NCI-H526 treated with DMSO at 0.1 percent for 48 hours (cell line): Measurements from ENCODE around the gene RETN.

Experiments
- DNase-seq: peaks from one replicate; lab custom pipeline; 2025; lab: John Stamatoyannopoulos, UW

RETN gene

GRCh38 chr19:7668842-7669241 is at the start of gene RETN:
RETN (plus strand) TSS chr19:7669049; CDS start chr19:7669327, 278 bp downstream.
- DNase-seq = no peak

GRCh38 chr19:7619671-7620441 is 49.0 kb upstream of the RETN start:
- no peak for DNase-seq

- no peak for DNase-seq
Observed at GRCh38 chr19:7620442-7621412, 48.1 kb upstream of the RETN start.

GRCh38 chr19:7622933-7623685 is 45.7 kb upstream of the RETN start:
- no peak for DNase-seq

- DNase-seq = no peak
Observed at GRCh38 chr19:7623725-7624603, 44.9 kb upstream of the RETN start.

GRCh38 chr19:7624810-7625209 is 44.0 kb upstream of the RETN start:
- no peak for DNase-seq

GRCh38 chr19:7625763-7626372 is 43.0 kb upstream of the RETN start:
- no peak for DNase-seq

- DNase-seq = no peak
Observed at GRCh38 chr19:7627166-7627565, 41.7 kb upstream of the RETN start.

- DNase-seq = no peak
Observed at GRCh38 chr19:7628589-7629311, 40.1 kb upstream of the RETN start.

GRCh38 chr19:7629347-7630054 is 39.3 kb upstream of the RETN start, which contains the start of the genes PET100 and XAB2:
PET100 (plus strand) TSS chr19:7629793; CDS start chr19:7629834, 41 bp downstream.
XAB2 (minus strand) TSS chr19:7629545; CDS start chr19:7629527, 18 bp downstream.
- DNase-seq = peak; percentile 93

- no peak for DNase-seq
Observed at GRCh38 chr19:7631577-7631976, 37.3 kb upstream of the RETN start.

- no peak for DNase-seq
Observed at GRCh38 chr19:7632340-7633203, 36.3 kb upstream of the RETN start.

GRCh38 chr19:7633698-7634097 is 35.2 kb upstream of the RETN start, which contains the start of gene PCP2:
PCP2 (minus strand) TSS chr19:7633719; CDS start chr19:7633457, 262 bp downstream.
- no peak for DNase-seq

GRCh38 chr19:7635670-7636069 is 33.2 kb upstream of the RETN start:
- no peak for DNase-seq

GRCh38 chr19:7636317-7636690 is 32.5 kb upstream of the RETN start:
- no peak for DNase-seq

GRCh38 chr19:7636691-7637373 is 32.0 kb upstream of the RETN start, which contains the start of gene STXBP2:
STXBP2 (plus strand) TSS chr19:7637110; CDS start chr19:7637150, 40 bp downstream.
- DNase-seq = peak; percentile 11
